GM12878 (cell line): ENCODE results near the gene BCAR3. TPM values are rescaled to one million over a fixed set of nuclear protein-coding genes. Genes with fewer than 3 reads are reported as not detected.

Experiments used
- ATAC-seq: fragments of 200-7000 bp; cut with Tn5 transposase; 3 replicates; pipeline ENCODE4 v1.9.1; 2020; ENCODE audit warnings: mild to moderate bottlenecking, moderate library complexity
- BruUV-seq: library from RNA; stranded (reverse); fragments of 400-500 nt; replicated peaks from 2 replicates; lab custom pipeline; 2021; lab: Mats Ljungman, UMichigan
- CTCF ChIA-PET: fragments of 300-600 bp; sonication (Branson Sonifier 250); formaldehyde crosslinking; extraction: SDS; loops from one replicate; lab custom pipeline; 2021; ENCODE audit warnings: inconsistent platforms; lab: Yijun Ruan, JAX
- POLR2A ChIA-PET: fragments of 350-600 bp; formaldehyde crosslinking; extraction: SDS; loops from one replicate; lab custom pipeline; 2021; ENCODE audit warnings: inconsistent platforms; lab: Charles Lee
- RAD21 ChIA-PET: fragments of 300-600 bp; sonication (Branson Sonifier 250); formaldehyde crosslinking; loops from one replicate; lab custom pipeline; 2023; ENCODE audit warnings: antibody characterized with exemption; ENCODE audit not compliant: unreplicated experiment; lab: Charles Lee
- SMC1A ChIA-PET: fragments of 300-600 bp; sonication (Branson Sonifier 250); formaldehyde crosslinking; loops from one replicate; lab custom pipeline; 2023; ENCODE audit not compliant: unreplicated experiment, uncharacterized antibody; lab: Charles Lee
- DNase-seq: peaks from one replicate; pipeline ENCODE4 v3.0.0-alpha.2; 2011; ENCODE audit warnings: low read depth, low spot score
- FAIRE-seq: peaks from 3 replicates; lab custom pipeline; 2011; peaks lifted over from hg19 to GRCh38; lab: Jason Lieb, UNC
- H2AFZ ChIP-seq: 2 replicates; pipeline ENCODE4 v1.6.0; 2011; ENCODE audit warnings: low read depth, low read length, control low read depth; ENCODE audit not compliant: control insufficient read depth
- H3K27ac ChIP-seq: 2 replicates; pipeline ENCODE4 v1.5.1; 2011; ENCODE audit warnings: control low read depth; ENCODE audit not compliant: control insufficient read depth, insufficient read depth
- H3K27me3 ChIP-seq, 2 experiments: replicated peaks in 1 of 2; 2 replicates each; pipeline versions ENCODE4 v1.6.0 to v1.6.1; 2011; ENCODE audit warnings: low read length in 1 of 2; ENCODE audit not compliant: control insufficient read depth in 2 of 2, insufficient read depth in 2 of 2
- H3K36me3 ChIP-seq, 2 experiments: 2 replicates each; pipeline ENCODE4 v1.5.1; 2011; ENCODE audit warnings: low read length in 1 of 2; ENCODE audit not compliant: control insufficient read depth in 2 of 2, insufficient read depth in 2 of 2
- H3K4me1 ChIP-seq: 2 replicates; pipeline ENCODE4 v1.6.1; 2011; ENCODE audit warnings: mild to moderate bottlenecking, low read length, moderate library complexity, mixed read lengths; ENCODE audit not compliant: control insufficient read depth, insufficient read depth
- H3K4me2 ChIP-seq: 2 replicates; pipeline ENCODE4 v1.6.0; 2011; ENCODE audit warnings: control low read depth; ENCODE audit not compliant: control insufficient read depth, insufficient read depth
- H3K4me3 ChIP-seq: fragments of 200-600 bp; sonication (generic); 2 replicates; pipeline ENCODE4 v1.5.1; 2016
- H3K79me2 ChIP-seq: 2 replicates; pipeline ENCODE4 v1.6.0; 2011; ENCODE audit warnings: low read length; ENCODE audit not compliant: control insufficient read depth, insufficient read depth
- H3K9ac ChIP-seq: 2 replicates; pipeline ENCODE4 v1.8.0; 2011; ENCODE audit warnings: low read length, control low read depth, mixed read lengths; ENCODE audit not compliant: control insufficient read depth, insufficient read depth
- H3K9me3 ChIP-seq: replicated peaks from 3 replicates; pipeline ENCODE4 v1.5.1; 2011; ENCODE audit warnings: mild to moderate bottlenecking, low read length; ENCODE audit not compliant: control insufficient read depth, insufficient read depth
- H4K20me1 ChIP-seq: 2 replicates; pipeline ENCODE4 v1.6.0; 2011; ENCODE audit not compliant: control insufficient read depth, insufficient read depth
- ATF2 ChIP-seq: IDR thresholded peaks from 2 replicates; pipeline ENCODE4 v1.6.1; 2012; ENCODE audit warnings: low read length, inconsistent platforms
- ATF7 ChIP-seq: fragments of 450-650 bp; IDR thresholded peaks from 2 replicates; pipeline ENCODE4 v1.6.1; 2016; ENCODE audit warnings: low read depth, mild to moderate bottlenecking
- EP300 ChIP-seq, 2 experiments: fragments of 150-350 bp in 1 of 2; IDR thresholded peaks; 2 replicates each; pipeline ENCODE4 v1.6.1; 2011 to 2012; ENCODE audit warnings: low read depth in 2 of 2, low read length in 2 of 2, borderline replicate concordance in 1 of 2, improper control_type of control experiment in 1 of 2, inconsistent platforms in 1 of 2; ENCODE audit not compliant: control insufficient read depth in 1 of 2
- HCFC1 ChIP-seq: fragments of 150-350 bp; IDR thresholded peaks from 2 replicates; pipeline ENCODE4 v1.6.1; 2014; ENCODE audit warnings: low read length
- HDAC2 ChIP-seq: fragments of 200-600 bp; sonication (generic); IDR thresholded peaks from 2 replicates; pipeline ENCODE4 v1.6.1; 2017
- IKZF2 ChIP-seq, 2 experiments: fragments of 450-650 bp; IDR thresholded peaks; 2 replicates each; pipeline ENCODE4 v1.6.1; 2017; ENCODE audit warnings: mild to moderate bottlenecking in 2 of 2, moderate library complexity in 2 of 2
- KDM1A ChIP-seq: fragments of 200-600 bp; sonication (generic); IDR thresholded peaks from 2 replicates; pipeline ENCODE4 v1.6.1; 2016; ENCODE audit warnings: borderline replicate concordance
- MLLT1 ChIP-seq: fragments of 450-650 bp; IDR thresholded peaks from 2 replicates; pipeline ENCODE4 v1.6.1; 2016; ENCODE audit warnings: mild to moderate bottlenecking
- MYB ChIP-seq: fragments of 150-350 bp; IDR thresholded peaks from 2 replicates; pipeline ENCODE4 v1.6.1; 2014; ENCODE audit warnings: mild to moderate bottlenecking, low read depth, low read length, borderline replicate concordance
- SUPT20H ChIP-seq: IDR thresholded peaks from 2 replicates; pipeline ENCODE4 v1.6.1; 2011; ENCODE audit warnings: low read depth, mild to moderate bottlenecking, low read length, moderate library complexity, borderline replicate concordance; ENCODE audit not compliant: control insufficient read depth
- TCF7 ChIP-seq: IDR thresholded peaks from 2 replicates; pipeline ENCODE4 v1.6.1; 2014; ENCODE audit warnings: antibody characterized with exemption, borderline replicate concordance
- USF2 ChIP-seq: IDR thresholded peaks from 2 replicates; pipeline ENCODE4 v1.6.1; 2011; ENCODE audit warnings: low read depth, low read length, improper control_type of control experiment, borderline replicate concordance
- ZNF207 ChIP-seq: fragments of 450-650 bp; IDR thresholded peaks from 2 replicates; pipeline ENCODE4 v1.6.1; 2014; ENCODE audit warnings: antibody characterized with exemption, mild to moderate bottlenecking, borderline replicate concordance
- WGBS: methylation state at CpG from one replicate; pipeline ENCODE4 v1.1.6; 2016; ENCODE audit warnings: low lambda C conversion rate; ENCODE audit not compliant: insufficient replicate concordance, insufficient coverage; ENCODE audit errors: missing lambda C conversion rate; 5-methylcytosine and 5-hydroxymethylcytosine counted together
- in situ Hi-C: fragments of 300-500 bp; cut with MboI; formaldehyde crosslinking; loops from 9 replicates; pipeline ENCODE4 v1.14.3; 2018; ENCODE audit warnings: mixed read lengths
- intact Hi-C: fragments of 100-400 bp; cut with micrococcal nuclease; formaldehyde crosslinking; loops from one replicate; pipeline ENCODE4 v1.14.2; 2022; ENCODE audit not compliant: unreplicated experiment
- polyA plus RNA-seq, 11 experiments: library from polyadenylated mRNA; depleted of rRNA in 4 of 11; unstranded in 6 of 11; stranded (reverse) in 5 of 11; fragments of >200 nt; fragmentation: Nextera tagmentation in 4 of 11; fragmentation: Illumina TruSeq in 1 of 11; extraction: Ambion mirVana in 4 of 11; extraction: Trizol in 1 of 11; gene quantifications; 1 replicate in 1 of 11; 2 replicates in 10 of 11; pipeline versions ENCODE4 v1.2.1 to v1.2.3, GENCODE V29; 2011 to 2016; ENCODE audit warnings: inconsistent platforms in 2 of 11, missing spikeins in 2 of 11, low read depth in 1 of 11
- total RNA-seq, 4 experiments: library from RNA; depleted of rRNA in 3 of 4; stranded (reverse); fragments of >200 nt in 3 of 4; fragmentation: Illumina TruSeq in 1 of 4; extraction: Trizol in 1 of 4; gene quantifications; 2 replicates each; pipeline versions ENCODE4 v1.2.1 to v1.2.3, GENCODE V29; 2013 to 2021

Gene BCAR3
- total and polyA plus RNA-seq, 10 of the 15 experiments (the other 5 are each of a cell fraction or from before 2014, with no cell fraction given): 1.3 to 6.6 (median 1.8) TPM

GRCh38 chr1:93537924-93538323 lies 143.7 kb downstream of the BCAR3 start:
- intact Hi-C loops (no loop called here), in situ Hi-C loops (no loop called here)
- Histone ChIP-seq H3K9ac (no peak overlapping the region), H3K4me2 (no peak overlapping the region), H3K36me3 (no peaks in the 10 kb centered on the region), H3K9me3 (no peaks in the 10 kb centered on the region), H2AFZ (no peak overlapping the region), H3K27ac (no peak overlapping the region), H3K4me1 (no peaks in the 10 kb centered on the region), H4K20me1 (no peaks in the 10 kb centered on the region), H3K79me2 (no peaks in the 10 kb centered on the region), H3K27me3 (no peaks in the 10 kb centered on the region; a peak in 1 of 4 replicates), H3K4me3 (no peak overlapping the region)
- ChIA-PET CTCF (interaction anchor here (1.6 to 2.6 kb wide), 2 partner anchors 233 to 275 kb away, joined by 3 to 8 read pairs; no protein-coding TSS in a partner anchor), RAD21 (no interaction called here), POLR2A (no interaction called here), SMC1A (interaction anchor here (0.8 kb wide), 1 partner anchor 9 kb away, joined by 4 read pairs; no protein-coding TSS in a partner anchor)
- BruUV-seq: no TSS peak
- WGBS: 19% methylated on average over 2 of the region's 2 CpGs
- no peak for TF ChIP-seq ATF2
- no peak for TF ChIP-seq HCFC1
- no peak for TF ChIP-seq SUPT20H
- FAIRE-seq (no peak), DNase-seq (no peak), ATAC-seq (no peak)

GRCh38 chr1:93537396-93537795 lies 144.2 kb downstream of the BCAR3 start:
- H3K9ac ChIP-seq: no peak overlapping the region
- BruUV-seq: no TSS peak
- no peaks in the 10 kb centered on the region for H3K36me3 ChIP-seq
- H3K79me2 ChIP-seq: no peaks in the 10 kb centered on the region
- RAD21 ChIA-PET: no interaction called here
- TF ChIP-seq EP300 (IDR thresholded peaks at IDR 0.05; ENCODE audit: borderline replicate concordance in 1 of 2, control insufficient read depth in 1 of 2, low read depth in 2 of 2, low read length in 2 of 2): no peak
- no peak for TF ChIP-seq IKZF2 (IDR thresholded peaks at IDR 0.05)
- TF ChIP-seq HDAC2: no peak
- no peak for TF ChIP-seq MLLT1
- no peak for TF ChIP-seq ZNF207
- no peak for TF ChIP-seq KDM1A
- no peak for TF ChIP-seq TCF7
- no peak for TF ChIP-seq ATF7
- TF ChIP-seq MYB: no peak
- TF ChIP-seq USF2: no peak
- H3K4me2 ChIP-seq: no peak overlapping the region
- no peaks in the 10 kb centered on the region for H3K9me3 ChIP-seq
- FAIRE-seq (no peak), DNase-seq (no peak), ATAC-seq (no peak)
- no peaks in the 10 kb centered on the region for H4K20me1 ChIP-seq
- H3K4me3 ChIP-seq: no peak overlapping the region
- SMC1A ChIA-PET: no interaction called here
- CTCF ChIA-PET: no interaction called here
- no peak overlapping the region for H2AFZ ChIP-seq
- H3K27ac ChIP-seq: no peak overlapping the region
- POLR2A ChIA-PET: no interaction called here
- no peaks in the 10 kb centered on the region for H3K4me1 ChIP-seq
- H3K27me3 ChIP-seq: no peaks in the 10 kb centered on the region; a peak in 1 of 4 replicates
- intact Hi-C loops (no loop called here), in situ Hi-C loops (no loop called here)
